VCaP (cell line): ENCODE results near the gene NUDT3.

ENCODE experiments used
- H3K27ac ChIP-seq: fragments of 450-650 bp; 2 replicates; pipeline ENCODE4 v1.5.1; 2017
- TF ChIP-seq, protein P1 (sequence below): fragments of 450-650 bp; conservative IDR thresholded peaks from 2 replicates; pipeline ENCODE4 v1.5.1; 2017; ENCODE audit warnings: mild to moderate bottlenecking, moderate library complexity

Gene NUDT3

DNA sequence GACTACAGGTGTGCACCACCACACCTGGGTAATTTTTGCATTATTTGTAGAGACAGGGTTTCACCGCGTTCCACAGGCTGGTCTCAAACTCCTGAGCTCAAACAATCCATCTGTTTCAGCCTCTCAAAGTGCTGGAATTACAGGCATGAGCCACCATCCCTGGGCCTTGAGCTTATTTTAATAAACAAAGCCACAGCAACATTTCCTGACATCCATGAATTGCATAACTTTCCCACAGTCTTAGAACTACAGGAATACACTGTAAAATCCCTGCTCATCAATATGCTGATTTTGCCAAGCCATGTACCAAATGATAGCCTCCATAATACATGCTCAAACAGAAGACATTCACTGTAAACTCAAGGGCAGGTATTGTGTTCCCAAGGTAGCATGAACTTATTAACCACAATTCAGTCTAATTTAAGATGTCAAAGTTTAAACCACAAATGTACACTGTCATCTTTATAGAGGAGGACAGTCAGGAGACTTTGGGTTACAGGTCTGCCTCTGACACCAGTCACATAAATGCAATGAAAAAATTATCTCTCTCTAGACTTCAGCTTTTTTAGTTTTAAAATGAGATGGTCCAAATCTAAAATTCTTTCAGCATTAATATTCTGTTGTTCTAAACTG lies 40.0 kb downstream of the NUDT3 start:
- no peak overlapping the region for H3K27ac ChIP-seq
- TF ChIP-seq, protein P1, sequence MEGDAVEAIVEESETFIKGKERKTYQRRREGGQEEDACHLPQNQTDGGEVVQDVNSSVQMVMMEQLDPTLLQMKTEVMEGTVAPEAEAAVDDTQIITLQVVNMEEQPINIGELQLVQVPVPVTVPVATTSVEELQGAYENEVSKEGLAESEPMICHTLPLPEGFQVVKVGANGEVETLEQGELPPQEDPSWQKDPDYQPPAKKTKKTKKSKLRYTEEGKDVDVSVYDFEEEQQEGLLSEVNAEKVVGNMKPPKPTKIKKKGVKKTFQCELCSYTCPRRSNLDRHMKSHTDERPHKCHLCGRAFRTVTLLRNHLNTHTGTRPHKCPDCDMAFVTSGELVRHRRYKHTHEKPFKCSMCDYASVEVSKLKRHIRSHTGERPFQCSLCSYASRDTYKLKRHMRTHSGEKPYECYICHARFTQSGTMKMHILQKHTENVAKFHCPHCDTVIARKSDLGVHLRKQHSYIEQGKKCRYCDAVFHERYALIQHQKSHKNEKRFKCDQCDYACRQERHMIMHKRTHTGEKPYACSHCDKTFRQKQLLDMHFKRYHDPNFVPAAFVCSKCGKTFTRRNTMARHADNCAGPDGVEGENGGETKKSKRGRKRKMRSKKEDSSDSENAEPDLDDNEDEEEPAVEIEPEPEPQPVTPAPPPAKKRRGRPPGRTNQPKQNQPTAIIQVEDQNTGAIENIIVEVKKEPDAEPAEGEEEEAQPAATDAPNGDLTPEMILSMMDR: no peak

DNA sequence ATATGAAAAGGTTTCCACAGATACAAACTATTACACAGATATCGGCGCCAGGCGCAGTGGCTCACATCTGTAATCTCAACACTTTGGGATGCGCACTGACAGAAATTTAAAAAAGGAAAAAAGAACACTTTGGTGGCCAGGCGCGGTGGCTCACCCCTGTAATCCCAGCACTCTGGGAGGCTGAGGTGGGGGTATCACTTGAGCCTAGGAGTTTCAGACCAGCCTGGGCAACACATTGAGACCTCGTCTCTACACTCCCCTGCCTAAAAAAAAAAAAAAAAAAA lies 41.6 kb downstream of the NUDT3 start:
- TF ChIP-seq, protein P1: no peak
- H3K27ac ChIP-seq: peak overlapping the region; percentile 62

DNA sequence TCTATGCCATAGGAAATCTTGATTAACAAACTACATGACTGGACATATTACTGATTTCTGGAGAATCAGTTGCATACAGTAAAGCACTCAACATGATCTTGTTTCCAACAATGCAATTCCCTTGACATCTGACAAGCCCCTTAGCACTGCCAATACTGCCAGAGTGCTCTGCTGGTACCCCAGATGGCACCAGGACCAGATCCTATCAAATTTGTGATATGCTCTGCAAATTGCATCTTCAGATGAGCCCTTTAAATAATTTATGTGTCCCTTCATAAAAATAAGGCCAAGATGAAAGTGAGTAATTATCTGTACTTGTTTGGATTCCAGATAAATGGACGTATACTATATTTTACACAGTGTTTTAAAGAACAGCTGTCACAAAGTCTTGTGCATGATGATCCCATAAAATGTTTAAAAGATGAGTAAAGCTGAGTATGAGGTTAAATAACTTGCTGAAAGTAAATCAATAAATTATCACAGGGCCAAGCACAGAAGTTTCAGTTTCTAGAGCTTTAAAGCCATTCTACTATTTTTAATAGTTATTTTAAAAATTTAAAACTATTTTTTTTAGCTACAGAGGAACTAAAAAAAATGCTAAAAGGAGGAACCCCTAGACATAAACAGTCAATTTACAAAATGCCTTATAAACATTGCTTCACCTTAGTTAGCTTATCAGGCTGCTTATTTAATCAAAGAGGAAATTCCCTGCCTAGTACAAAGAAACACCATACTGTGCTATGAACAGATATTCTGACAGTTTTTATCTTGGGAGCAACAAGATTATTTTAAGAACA lies 42.1 kb downstream of the NUDT3 start:
- peak overlapping the region; percentile 62 for H3K27ac ChIP-seq
- TF ChIP-seq, protein P1: no peak

DNA sequence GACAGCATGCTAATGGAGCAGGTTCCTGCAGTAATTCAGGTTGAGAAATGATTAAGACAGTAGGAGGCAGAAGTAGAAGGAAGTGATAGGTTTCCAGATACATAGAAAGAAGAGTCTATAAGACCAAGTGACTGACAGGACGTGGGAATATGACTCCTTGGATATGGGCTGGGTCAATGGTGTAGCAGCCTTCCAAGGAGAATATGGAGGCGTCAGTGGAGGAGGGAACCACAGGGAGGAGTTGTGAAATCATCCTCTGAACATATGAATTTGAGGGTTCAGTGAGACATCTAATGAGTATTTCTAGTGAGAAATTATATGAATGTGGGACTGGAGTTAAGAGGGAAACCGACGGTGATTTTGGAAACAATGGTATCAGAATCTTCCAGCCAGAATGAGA lies 43.3 kb downstream of the NUDT3 start:
- H3K27ac ChIP-seq: peak overlapping the region; percentile 62
- TF ChIP-seq, protein P1: no peak

DNA sequence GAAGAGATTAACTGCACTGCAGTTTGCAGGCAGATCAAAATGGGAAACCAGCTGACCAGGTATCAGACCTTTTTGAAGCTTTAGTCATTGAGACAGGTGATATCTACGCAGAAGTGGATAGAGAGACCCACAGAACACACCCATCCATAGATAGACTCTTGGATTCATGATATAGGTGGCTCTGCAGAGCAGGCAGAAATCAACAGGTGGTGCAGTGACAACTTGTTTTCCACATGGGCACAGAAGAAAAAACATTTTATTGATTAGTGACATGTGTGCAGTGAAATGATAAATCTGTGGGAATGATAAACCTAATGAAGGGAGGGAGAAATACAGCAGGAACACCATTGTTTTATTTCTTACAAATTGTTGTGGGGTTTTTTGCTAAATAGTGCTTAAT lies 45.2 kb downstream of the NUDT3 start:
- TF ChIP-seq, protein P1: no peak
- no peak overlapping the region for H3K27ac ChIP-seq

DNA sequence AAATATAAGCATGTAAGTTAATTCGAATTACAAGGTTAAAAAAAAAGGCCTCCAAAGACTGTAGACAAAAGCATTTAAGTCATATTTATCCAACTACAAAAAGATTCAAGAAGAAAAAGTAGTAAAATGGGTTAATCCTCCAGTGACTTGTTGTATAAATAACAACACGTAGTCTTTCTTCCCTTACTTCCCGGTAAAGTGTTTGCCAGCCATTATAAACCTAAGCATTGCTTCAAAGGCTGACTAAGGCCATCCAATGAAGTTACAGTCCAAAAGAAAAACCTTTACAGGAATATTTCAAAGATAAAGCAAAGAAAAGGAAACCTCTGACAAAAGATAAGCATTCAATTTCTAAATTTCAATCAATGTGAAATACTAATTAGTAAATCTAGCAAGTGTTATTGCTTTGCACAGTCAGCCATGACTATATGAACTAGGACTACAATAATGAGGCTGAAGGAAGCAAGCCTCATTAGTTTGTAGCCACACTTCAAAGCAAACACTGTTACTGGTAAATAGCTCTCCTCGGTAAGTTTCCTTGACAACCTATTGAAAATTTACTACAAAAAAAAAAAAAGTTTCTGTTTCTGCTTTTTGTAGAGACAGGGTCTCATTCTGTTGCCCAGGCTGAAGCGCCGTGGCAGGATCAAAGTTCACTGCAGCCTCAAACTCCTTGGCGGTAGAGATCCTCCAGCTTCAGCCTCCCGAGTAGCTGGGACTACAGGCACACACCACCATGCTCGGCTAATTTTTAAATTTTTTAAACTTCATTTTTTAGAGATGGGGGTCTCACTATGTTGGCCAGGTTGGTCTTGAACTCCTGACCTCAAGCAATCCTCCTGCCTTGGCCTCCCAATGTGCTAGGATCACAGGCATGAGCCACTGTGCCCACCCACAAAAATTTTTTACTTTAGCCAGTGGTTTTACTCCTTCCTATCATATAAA lies 46.0 kb downstream of the NUDT3 start:
- H3K27ac ChIP-seq: no peak overlapping the region
- TF ChIP-seq, protein P1: no peak

DNA sequence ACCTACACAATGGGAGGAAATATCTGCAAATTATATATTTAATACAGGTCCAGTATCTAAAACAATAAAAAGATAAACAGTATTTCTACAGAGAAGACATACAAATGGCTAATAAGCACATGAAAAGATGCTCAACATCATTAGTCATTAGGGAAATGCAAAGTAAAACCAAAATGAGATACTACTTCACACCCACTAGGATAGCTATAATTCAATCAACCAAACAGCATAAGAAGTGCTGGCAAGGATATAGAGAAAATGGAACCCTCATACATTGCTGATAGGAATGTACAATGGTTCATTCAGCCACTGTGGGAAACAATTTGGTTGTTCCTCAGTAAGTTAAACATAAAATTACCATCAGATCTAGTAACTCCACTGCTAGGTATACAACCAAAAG lies 48.7 kb downstream of the NUDT3 start:
- TF ChIP-seq, protein P1: no peak
- no peak overlapping the region for H3K27ac ChIP-seq
